Neural cell (in vitro differentiated cells): ENCODE measurements around the gene ASIC2. TPM values are rescaled to one million over a fixed set of nuclear protein-coding genes. Genes with fewer than 3 reads are reported as not detected.

ENCODE experiments used
- H2AFZ ChIP-seq: fragments of 200-600, 300-800 bp; sonication (generic), shearing (Covaris generic); 2 replicates; pipeline ENCODE4 v1.6.0; 2014; ENCODE audit warnings: low read depth, mild to moderate bottlenecking, antibody characterized with exemption, low read length, moderate library complexity
- H3F3A ChIP-seq: fragments of 200-600 bp; shearing (Covaris generic); 2 replicates; pipeline ENCODE4 v1.6.1; 2016; ENCODE audit warnings: mild to moderate bottlenecking, moderate library complexity, mixed read lengths, antibody characterized with exemption, low read length; ENCODE audit not compliant: insufficient read depth, poor library complexity, severe bottlenecking
- H3K27ac ChIP-seq: fragments of 200-600, 300-800 bp; sonication (generic), shearing (Covaris generic); 2 replicates; pipeline ENCODE4 v1.5.1; 2014; ENCODE audit warnings: mild to moderate bottlenecking, low read length, moderate library complexity
- H3K27me3 ChIP-seq: fragments of 300-800, 200-600 bp; sonication (generic), shearing (Covaris generic); 2 replicates; pipeline ENCODE4 v1.6.0; 2014; ENCODE audit warnings: mild to moderate bottlenecking, low read depth, low read length, moderate library complexity; ENCODE audit not compliant: insufficient read depth
- H3K36me3 ChIP-seq: fragments of 300-800, 200-600 bp; sonication (generic), shearing (Covaris generic); 2 replicates; pipeline ENCODE4 v1.5.1; 2014; ENCODE audit warnings: mild to moderate bottlenecking, antibody characterized with exemption, low read length, moderate library complexity; ENCODE audit not compliant: insufficient read depth
- H3K4me2 ChIP-seq: fragments of 300-800, 200-600 bp; sonication (generic), shearing (Covaris generic); 2 replicates; pipeline ENCODE4 v1.6.0; 2014; ENCODE audit warnings: mild to moderate bottlenecking, low read length
- H3K4me3 ChIP-seq: fragments of 300-800, 200-600 bp; sonication (generic), shearing (Covaris generic); 2 replicates; pipeline ENCODE4 v1.5.1; 2014; ENCODE audit warnings: mild to moderate bottlenecking, low read length, moderate library complexity
- H3K79me2 ChIP-seq: fragments of 200-600 bp; shearing (Covaris generic); replicated peaks from 2 replicates; pipeline ENCODE4 v1.6.0; 2014; ENCODE audit warnings: mild to moderate bottlenecking, low read length, moderate library complexity; ENCODE audit not compliant: insufficient read depth
- H3K9ac ChIP-seq: fragments of 300-800, 200-600 bp; sonication (generic), shearing (Covaris generic); 2 replicates; pipeline ENCODE4 v1.6.1; 2016; ENCODE audit warnings: mild to moderate bottlenecking, low read length, mixed read lengths
- H3K9me2 ChIP-seq: fragments of 200-600 bp; shearing (Covaris generic); 2 replicates; pipeline ENCODE4 v1.6.1; 2016; ENCODE audit warnings: mild to moderate bottlenecking, low read length, mixed read lengths; ENCODE audit not compliant: insufficient read depth
- H3K9me3 ChIP-seq: fragments of 200-600, 300-800 bp; sonication (generic), shearing (Covaris generic); 2 replicates; pipeline ENCODE4 v1.6.1; 2016; ENCODE audit warnings: mild to moderate bottlenecking, mixed run types, low read length, moderate library complexity, mixed read lengths
- H4K20me1 ChIP-seq: fragments of 200-600 bp; shearing (Covaris generic); 2 replicates; pipeline ENCODE4 v1.6.1; 2016; ENCODE audit warnings: mild to moderate bottlenecking, mixed run types; ENCODE audit not compliant: insufficient read depth
- CTCF ChIP-seq: fragments of 450-650 bp; IDR thresholded peaks from 2 replicates; pipeline ENCODE4 v1.5.1; 2014; ENCODE audit warnings: antibody characterized with exemption, mild to moderate bottlenecking, moderate library complexity; ENCODE audit not compliant: poor library complexity, severe bottlenecking
- EP300 ChIP-seq: fragments of 450-650 bp; conservative IDR thresholded peaks from 2 replicates; pipeline ENCODE4 v1.6.1; 2014; ENCODE audit warnings: antibody characterized with exemption, mild to moderate bottlenecking, moderate library complexity; ENCODE audit not compliant: poor library complexity, severe bottlenecking
- EZH2 ChIP-seq: fragments of 200-600, 300-800 bp; shearing (Covaris generic), sonication (generic); IDR thresholded peaks from 2 replicates; pipeline ENCODE4 v1.6.1; 2014; ENCODE audit warnings: antibody characterized with exemption, low read length, borderline replicate concordance, mild to moderate bottlenecking; ENCODE audit not compliant: insufficient read depth, poor library complexity, severe bottlenecking
- MXI1 ChIP-seq: fragments of 450-650 bp; conservative IDR thresholded peaks from 2 replicates; pipeline ENCODE4 v1.6.1; 2014; ENCODE audit warnings: antibody characterized with exemption, mild to moderate bottlenecking; ENCODE audit not compliant: poor library complexity, severe bottlenecking
- POLR2AphosphoS5 ChIP-seq: IDR thresholded peaks from 2 replicates; pipeline ENCODE4 v1.6.1; 2012
- RAD21 ChIP-seq: fragments of 450-650 bp; conservative IDR thresholded peaks from 2 replicates; pipeline ENCODE4 v1.6.1; 2014; ENCODE audit warnings: antibody characterized with exemption, mild to moderate bottlenecking, moderate library complexity
- REST ChIP-seq: IDR thresholded peaks from 2 replicates; pipeline ENCODE4 v1.6.1; 2012; ENCODE audit warnings: borderline replicate concordance
- SMC3 ChIP-seq: fragments of 450-650 bp; conservative IDR thresholded peaks from 2 replicates; pipeline ENCODE4 v1.6.1; 2014; ENCODE audit warnings: antibody characterized with exemption, mild to moderate bottlenecking, moderate library complexity; ENCODE audit not compliant: poor library complexity
- TAF1 ChIP-seq: IDR thresholded peaks from 2 replicates; pipeline ENCODE4 v1.6.1; 2012; ENCODE audit warnings: low read depth
- polyA plus RNA-seq: library from polyadenylated mRNA; depleted of rRNA; stranded (reverse); fragments of >200 nt; gene quantifications from 2 replicates; pipeline ENCODE4 v1.2.3, GENCODE V29; 2014

The ASIC2 gene
- polyA plus RNA-seq, 1 donor from 2014 or later: 2.4 TPM

- no peak for TF ChIP-seq POLR2AphosphoS5
- TF ChIP-seq RAD21: no peak
- TF ChIP-seq MXI1: no peak
- TF ChIP-seq TAF1: no peak
- TF ChIP-seq REST: no peak
- TF ChIP-seq SMC3: no peak
- no peak for TF ChIP-seq EZH2
- TF ChIP-seq EP300: no peak
- TF ChIP-seq CTCF: no peak
- H2AFZ ChIP-seq: no peak overlapping the region
- no peaks in the 10 kb centered on the region for H4K20me1 ChIP-seq
- no peak overlapping the region for H3K9ac ChIP-seq
- no peak overlapping the region for H3K4me2 ChIP-seq
- no peak overlapping the region for H3K27ac ChIP-seq
- H3F3A ChIP-seq: no peaks in the 10 kb centered on the region
- H3K9me3 ChIP-seq: peaks cover 3% of the 10 kb centered on the region
- peaks cover 3% of the 10 kb centered on the region for H3K27me3 ChIP-seq
- H3K79me2 ChIP-seq: no peaks in the 10 kb centered on the region
- H3K4me3 ChIP-seq: no peak overlapping the region
- no peaks in the 10 kb centered on the region for H3K9me2 ChIP-seq
- H3K36me3 ChIP-seq: no peaks in the 10 kb centered on the region
These were observed 240.2 kb downstream of the ASIC2 start for GRCh38 chr17:33052856-33053255.

- no peaks in the 10 kb centered on the region for H3K36me3 ChIP-seq
- peaks cover 4% of the 10 kb centered on the region for H3K9me3 ChIP-seq
- H3K27me3 ChIP-seq: peaks cover 3% of the 10 kb centered on the region
- H3F3A ChIP-seq: no peaks in the 10 kb centered on the region
- no peaks in the 10 kb centered on the region for H3K79me2 ChIP-seq
- H3K9ac ChIP-seq: no peak overlapping the region
- H3K9me2 ChIP-seq: no peaks in the 10 kb centered on the region
- TF ChIP-seq POLR2AphosphoS5 (no peak), EZH2 (no peak), CTCF (no peak), SMC3 (no peak), REST (no peak), TAF1 (no peak), MXI1 (no peak), EP300 (no peak), RAD21 (no peak)
- H2AFZ ChIP-seq: no peak overlapping the region
- H3K27ac ChIP-seq: no peak overlapping the region
- no peak overlapping the region for H3K4me3 ChIP-seq
- H3K4me2 ChIP-seq: no peak overlapping the region
- no peaks in the 10 kb centered on the region for H4K20me1 ChIP-seq
These were observed 242.4 kb downstream of the ASIC2 start for GRCh38 chr17:33050611-33051140.
